Astrocyte (in vitro differentiated cells and primary cell): ENCODE results near the gene SHISAL1. TPM values are rescaled to one million over a fixed set of nuclear protein-coding genes. Genes with fewer than 3 reads are reported as not detected.

Experiments
- DNase-seq: peaks from one replicate; pipeline ENCODE4 v3.0.0-alpha.2; 2010; ENCODE audit warnings: low read depth
- FAIRE-seq: peaks from 2 replicates; lab custom pipeline; 2011; peaks lifted over from hg19 to GRCh38; lab: Jason Lieb, UNC
- H2AFZ ChIP-seq: 2 replicates; pipeline ENCODE4 v1.6.0; 2012; ENCODE audit warnings: low read depth, low read length, inconsistent platforms
- H3K27ac ChIP-seq: 2 replicates; pipeline ENCODE4 v1.5.1; 2011; ENCODE audit warnings: low read depth, low read length, inconsistent platforms
- H3K27me3 ChIP-seq: 2 replicates; pipeline ENCODE4 v1.6.0; 2011; ENCODE audit warnings: low read length, inconsistent platforms; ENCODE audit not compliant: insufficient read depth
- H3K36me3 ChIP-seq: 2 replicates; pipeline ENCODE4 v1.5.1; 2011; ENCODE audit warnings: low read length, inconsistent platforms; ENCODE audit not compliant: insufficient read depth
- H3K4me1 ChIP-seq: 2 replicates; pipeline ENCODE4 v1.5.1; 2011; ENCODE audit warnings: low read length, inconsistent platforms; ENCODE audit not compliant: insufficient read depth
- H3K4me2 ChIP-seq: 2 replicates; pipeline ENCODE4 v1.6.0; 2012; ENCODE audit warnings: low read length, inconsistent platforms
- H3K4me3 ChIP-seq: 2 replicates; pipeline ENCODE4 v1.5.1; 2011; ENCODE audit warnings: low read depth, mild to moderate bottlenecking, low read length, inconsistent platforms; ENCODE audit not compliant: insufficient read depth
- H3K79me2 ChIP-seq: 2 replicates; pipeline ENCODE4 v1.6.0; 2012; ENCODE audit warnings: mild to moderate bottlenecking, low read length, inconsistent platforms; ENCODE audit not compliant: insufficient read depth
- H3K9ac ChIP-seq: 2 replicates; pipeline ENCODE4 v1.6.0; 2012; ENCODE audit warnings: mild to moderate bottlenecking, low read length, inconsistent platforms
- H3K9me3 ChIP-seq: 2 replicates; pipeline ENCODE4 v1.5.1; 2012; ENCODE audit warnings: low read depth, mild to moderate bottlenecking, low read length, inconsistent platforms; ENCODE audit not compliant: insufficient read depth
- H4K20me1 ChIP-seq: 2 replicates; pipeline ENCODE4 v1.6.0; 2012; ENCODE audit warnings: low read length, inconsistent platforms; ENCODE audit not compliant: insufficient read depth
- H3K27ac Mint-ChIP-seq: one replicate; pipeline ENCODE4 v1.8.0; 2021; ENCODE audit warnings: mild to moderate bottlenecking, mixed read lengths; ENCODE audit not compliant: unreplicated experiment
- H3K27me3 Mint-ChIP-seq: one replicate; pipeline ENCODE4 v1.8.0; 2021; ENCODE audit warnings: low read depth, mixed read lengths; ENCODE audit not compliant: unreplicated experiment
- H3K36me3 Mint-ChIP-seq: one replicate; pipeline ENCODE4 v1.8.0; 2021; ENCODE audit warnings: low read depth, mixed read lengths; ENCODE audit not compliant: unreplicated experiment
- H3K4me1 Mint-ChIP-seq: one replicate; pipeline ENCODE4 v1.8.0; 2021; ENCODE audit warnings: low read depth, mixed read lengths; ENCODE audit not compliant: unreplicated experiment
- H3K4me3 Mint-ChIP-seq: one replicate; pipeline ENCODE4 v1.8.0; 2021; ENCODE audit warnings: mild to moderate bottlenecking, moderate library complexity, mixed read lengths; ENCODE audit not compliant: unreplicated experiment
- H3K9me3 Mint-ChIP-seq: one replicate; pipeline ENCODE4 v1.8.0; 2021; ENCODE audit warnings: mild to moderate bottlenecking, mixed read lengths; ENCODE audit not compliant: unreplicated experiment
- CTCF ChIP-seq: IDR thresholded peaks from 2 replicates; pipeline ENCODE4 v1.5.1; 2011; ENCODE audit warnings: low read depth, mild to moderate bottlenecking, inconsistent platforms, low read length, moderate library complexity; ENCODE audit not compliant: insufficient read depth
- EZH2 ChIP-seq: IDR thresholded peaks from 2 replicates; pipeline ENCODE4 v1.6.1; 2012; ENCODE audit warnings: mild to moderate bottlenecking, low read length, inconsistent platforms; ENCODE audit not compliant: insufficient read depth
- total RNA-seq: library from RNA; stranded (reverse); gene quantifications from 2 replicates; pipeline ENCODE4 v1.2.1, GENCODE V29; 2021

SHISAL1 gene
- total RNA-seq, 1 donor from 2014 or later = 0.36 TPM

GRCh38 chr22:44269757-44270555 is 42.8 kb downstream of the SHISAL1 start:
- peak overlapping the region; percentile 66 for H3K27ac Mint-ChIP-seq
- FAIRE-seq (no peak), DNase-seq (no peak)
- Histone ChIP-seq H3K9me3 (peaks cover 3% of the 10 kb centered on the region), H3K4me2 (no peak overlapping the region), H4K20me1 (no peaks in the 10 kb centered on the region), H3K27me3 (peaks cover 7% of the 10 kb centered on the region), H3K4me3 (no peak overlapping the region), H3K9ac (no peak overlapping the region), H3K4me1 (no peaks in the 10 kb centered on the region), H3K79me2 (no peaks in the 10 kb centered on the region), H3K27ac (no peak overlapping the region), H3K36me3 (no peaks in the 10 kb centered on the region), H2AFZ (no peak overlapping the region)
- H3K4me3 Mint-ChIP-seq = no peak overlapping the region
- TF ChIP-seq EZH2 = no peak
- no peak for TF ChIP-seq CTCF
- no peaks in the 10 kb centered on the region for H3K36me3 Mint-ChIP-seq
- no peaks in the 10 kb centered on the region for H3K4me1 Mint-ChIP-seq
- no peaks in the 10 kb centered on the region for H3K9me3 Mint-ChIP-seq
- peaks cover 26% of the 10 kb centered on the region for H3K27me3 Mint-ChIP-seq

GRCh38 chr22:44269117-44269498 is 43.6 kb downstream of the SHISAL1 start:
- H3K27me3 Mint-ChIP-seq = peaks cover 27% of the 10 kb centered on the region
- H3K4me1 Mint-ChIP-seq = no peaks in the 10 kb centered on the region
- Histone ChIP-seq H3K27me3 (peaks cover 7% of the 10 kb centered on the region), H3K9ac (no peak overlapping the region), H3K36me3 (no peaks in the 10 kb centered on the region), H2AFZ (no peak overlapping the region), H4K20me1 (no peaks in the 10 kb centered on the region), H3K9me3 (peaks cover 3% of the 10 kb centered on the region), H3K4me1 (no peaks in the 10 kb centered on the region), H3K27ac (no peak overlapping the region), H3K4me2 (no peak overlapping the region), H3K4me3 (no peak overlapping the region), H3K79me2 (no peaks in the 10 kb centered on the region)
- no peak for FAIRE-seq
- H3K9me3 Mint-ChIP-seq = peaks cover 2% of the 10 kb centered on the region
- DNase-seq = no peak
- H3K4me3 Mint-ChIP-seq = no peak overlapping the region
- H3K27ac Mint-ChIP-seq = no peak overlapping the region
- H3K36me3 Mint-ChIP-seq = no peaks in the 10 kb centered on the region
- TF ChIP-seq CTCF (no peak), EZH2 (no peak)

- Histone ChIP-seq H3K4me2 (no peak overlapping the region), H2AFZ (no peak overlapping the region), H3K36me3 (no peaks in the 10 kb centered on the region), H3K79me2 (no peaks in the 10 kb centered on the region), H3K27me3 (peaks cover 7% of the 10 kb centered on the region), H3K4me3 (no peak overlapping the region), H3K9ac (no peak overlapping the region), H3K4me1 (no peaks in the 10 kb centered on the region), H4K20me1 (no peaks in the 10 kb centered on the region), H3K9me3 (peaks cover 3% of the 10 kb centered on the region), H3K27ac (no peak overlapping the region)
- TF ChIP-seq CTCF (no peak), EZH2 (no peak)
- H3K36me3 Mint-ChIP-seq = no peaks in the 10 kb centered on the region
- peaks cover 32% of the 10 kb centered on the region for H3K27me3 Mint-ChIP-seq
- H3K4me1 Mint-ChIP-seq = no peaks in the 10 kb centered on the region
- H3K4me3 Mint-ChIP-seq = no peak overlapping the region
- DNase-seq (no peak), FAIRE-seq (no peak)
- H3K27ac Mint-ChIP-seq = no peak overlapping the region
- peaks cover 3% of the 10 kb centered on the region for H3K9me3 Mint-ChIP-seq
These were observed 44.2 kb downstream of the SHISAL1 start for GRCh38 chr22:44268431-44269116.
